Body of pancreas (tissue), 4 donors: Measurements from ENCODE around the gene TUBB1.

Experiments used
- POLR2A ChIP-seq, 3 donors: fragments of 450-650 bp; IDR thresholded peaks; one replicate each; pipeline ENCODE4 v1.6.1; 2016; ENCODE audit warnings: antibody characterized with exemption in 3 of 3, mild to moderate bottlenecking in 2 of 3
- TF ChIP-seq, protein P1 (sequence below), 7 experiments: fragments of 450-650 bp in 4 of 7; fragments of 200-600 bp in 3 of 7; sonication (generic) in 3 of 7; IDR thresholded peaks; one replicate each; pipeline ENCODE4 v1.5.1; 2016 to 2019; ENCODE audit warnings: antibody characterized with exemption in 7 of 7

DNA sequence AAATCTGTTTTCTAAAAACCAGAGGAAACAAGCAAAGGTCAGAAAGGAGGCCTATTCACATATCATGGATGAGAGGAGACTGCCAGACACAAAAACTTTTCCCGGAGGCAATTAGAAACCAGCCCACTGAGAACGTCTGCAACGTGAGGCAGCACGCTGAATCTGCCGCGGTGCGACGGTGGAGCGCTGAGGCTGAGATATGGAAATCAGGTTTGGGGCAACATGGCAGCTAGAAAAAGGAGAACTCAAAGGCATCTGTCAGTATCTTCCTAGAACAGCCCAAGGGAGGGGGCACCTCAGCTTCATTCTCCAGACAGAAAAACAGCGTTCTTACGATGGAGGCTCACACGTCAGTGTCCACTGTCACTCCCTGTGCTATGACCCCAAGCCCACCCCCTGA lies 18.2 kb downstream of the TUBB1 start:
- TF ChIP-seq, protein P1, sequence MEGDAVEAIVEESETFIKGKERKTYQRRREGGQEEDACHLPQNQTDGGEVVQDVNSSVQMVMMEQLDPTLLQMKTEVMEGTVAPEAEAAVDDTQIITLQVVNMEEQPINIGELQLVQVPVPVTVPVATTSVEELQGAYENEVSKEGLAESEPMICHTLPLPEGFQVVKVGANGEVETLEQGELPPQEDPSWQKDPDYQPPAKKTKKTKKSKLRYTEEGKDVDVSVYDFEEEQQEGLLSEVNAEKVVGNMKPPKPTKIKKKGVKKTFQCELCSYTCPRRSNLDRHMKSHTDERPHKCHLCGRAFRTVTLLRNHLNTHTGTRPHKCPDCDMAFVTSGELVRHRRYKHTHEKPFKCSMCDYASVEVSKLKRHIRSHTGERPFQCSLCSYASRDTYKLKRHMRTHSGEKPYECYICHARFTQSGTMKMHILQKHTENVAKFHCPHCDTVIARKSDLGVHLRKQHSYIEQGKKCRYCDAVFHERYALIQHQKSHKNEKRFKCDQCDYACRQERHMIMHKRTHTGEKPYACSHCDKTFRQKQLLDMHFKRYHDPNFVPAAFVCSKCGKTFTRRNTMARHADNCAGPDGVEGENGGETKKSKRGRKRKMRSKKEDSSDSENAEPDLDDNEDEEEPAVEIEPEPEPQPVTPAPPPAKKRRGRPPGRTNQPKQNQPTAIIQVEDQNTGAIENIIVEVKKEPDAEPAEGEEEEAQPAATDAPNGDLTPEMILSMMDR (IDR thresholded peaks at IDR 0.05): no peak
- TF ChIP-seq POLR2A (IDR thresholded peaks at IDR 0.05): no peak
